HepG2 (cell line): ENCODE data around the gene TCFL5. TPM values are rescaled to one million over a fixed set of nuclear protein-coding genes. Genes with fewer than 3 reads are reported as not detected.

Experiments
- AGO2 ChIP-seq: fragments of 200-400 bp; formaldehyde crosslinking; optimal IDR thresholded peaks from 2 replicates; pipeline ENCODE3; 2017; ENCODE audit warnings: mild to moderate bottlenecking, low read depth, low read length, moderate library complexity
- IKZF4 ChIP-seq: sonication (generic); formaldehyde crosslinking; IDR thresholded peaks from 2 replicates; pipeline ENCODE4 v1.5.1; 2020; ENCODE audit warnings: borderline replicate concordance, mild to moderate bottlenecking, low read depth, missing genetic modification reagents; ENCODE audit errors: not compliant biosample characterization
- JUN ChIP-seq: sonication (generic); formaldehyde crosslinking; IDR thresholded peaks from 2 replicates; pipeline ENCODE4 v1.4.0; 2020; ENCODE audit warnings: mild to moderate bottlenecking, missing genetic modification reagents
- NCOR1 ChIP-seq: fragments of 200-600 bp; sonication (generic); IDR thresholded peaks from 2 replicates; pipeline ENCODE4 v1.7.0; 2017; ENCODE audit warnings: antibody characterized with exemption, low read length, borderline replicate concordance
- NR2F1 ChIP-seq, 2 experiments: fragments of 450-650 bp in 1 of 2; formaldehyde crosslinking in 1 of 2; IDR thresholded peaks; 2 replicates each; pipeline versions ENCODE4 v1.5.0 to v1.6.1; 2016 to 2020; ENCODE audit warnings: mild to moderate bottlenecking in 1 of 2, missing compliant biosample characterization in 1 of 2, missing genetic modification reagents in 1 of 2, moderate library complexity in 1 of 2
- POLR2G ChIP-seq: fragments of 200-400 bp; formaldehyde crosslinking; IDR thresholded peaks from 2 replicates; pipeline ENCODE4 v1.6.1; 2018; ENCODE audit warnings: mild to moderate bottlenecking, low read depth, low read length, moderate library complexity
- RBFOX2 ChIP-seq: fragments of 200-400 bp; formaldehyde crosslinking; IDR thresholded peaks from 2 replicates; pipeline ENCODE4 v1.6.1; 2017; ENCODE audit warnings: low read depth, mild to moderate bottlenecking, low read length
- RFXANK ChIP-seq: IDR thresholded peaks from 2 replicates; pipeline ENCODE4 v1.6.1; 2016
- ZKSCAN1 ChIP-seq: fragments of 150-350 bp; IDR thresholded peaks from 2 replicates; pipeline ENCODE4 v1.6.1; 2014; ENCODE audit warnings: low read length
- ZNF264 ChIP-seq: sonication (generic); formaldehyde crosslinking; IDR thresholded peaks from 2 replicates; pipeline ENCODE4 v1.4.0; 2020; ENCODE audit warnings: missing genetic modification reagents
- ZNF274 ChIP-seq: sonication (generic); formaldehyde crosslinking; IDR thresholded peaks from 2 replicates; pipeline ENCODE4 v1.5.1; 2020; ENCODE audit warnings: mild to moderate bottlenecking, missing genetic modification reagents
- ZNF558 ChIP-seq: sonication (generic); formaldehyde crosslinking; IDR thresholded peaks from 2 replicates; pipeline ENCODE4 v1.9.0; 2022; ENCODE audit warnings: mild to moderate bottlenecking, missing genetic modification reagents, borderline replicate concordance
- ZNF776 ChIP-seq: sonication (generic); formaldehyde crosslinking; IDR thresholded peaks from 2 replicates; pipeline ENCODE4 v1.4.0; 2020; ENCODE audit warnings: mild to moderate bottlenecking, missing genetic modification reagents
- ZNF777 ChIP-seq: sonication (generic); formaldehyde crosslinking; IDR thresholded peaks from 2 replicates; pipeline ENCODE4 v1.4.0; 2020; ENCODE audit warnings: missing genetic modification reagents
- ZNF879 ChIP-seq: sonication (generic); formaldehyde crosslinking; IDR thresholded peaks from 2 replicates; pipeline ENCODE4 v1.8.1; 2023; ENCODE audit warnings: missing genetic modification reagents
- polyA plus RNA-seq, 8 experiments: library from polyadenylated mRNA; depleted of rRNA in 3 of 8; stranded (reverse) in 7 of 8; unstranded in 1 of 8; fragments of >200 nt; fragmentation: Illumina TruSeq in 4 of 8; extraction: Trizol in 4 of 8; gene quantifications; 2 replicates each; pipeline versions ENCODE4 v1.2.1 to v1.2.3, GENCODE V29; 2011 to 2016; ENCODE audit warnings: low read depth in 4 of 8, missing spikeins in 1 of 8, mixed read lengths in 1 of 8; ENCODE audit not compliant: insufficient read depth in 1 of 8
- total RNA-seq, 5 experiments: library from RNA; depleted of rRNA; stranded (reverse); fragments of >200 nt; fragmentation: Illumina TruSeq; extraction: Trizol; gene quantifications; 2 replicates each; pipeline ENCODE4 v1.2.3, GENCODE V29; 2016; ENCODE audit warnings: low read depth in 1 of 5
- TF ChIP-seq, protein P1 (sequence below): sonication (generic); formaldehyde crosslinking; IDR thresholded peaks from 2 replicates; pipeline ENCODE4 v1.5.0; 2020; ENCODE audit warnings: mild to moderate bottlenecking, missing genetic modification reagents, moderate library complexity
- TF ChIP-seq, protein P2 (sequence below): sonication (generic); formaldehyde crosslinking; IDR thresholded peaks from 2 replicates; pipeline ENCODE4 v1.8.0; 2022; ENCODE audit warnings: mild to moderate bottlenecking, missing genetic modification reagents, moderate library complexity

TCFL5 gene
- total and polyA plus RNA-seq, 2 of the 13 experiments (the other 11 are each of a cell fraction or from before 2014, with no cell fraction given): 14.8 to 20.0 TPM

DNA sequence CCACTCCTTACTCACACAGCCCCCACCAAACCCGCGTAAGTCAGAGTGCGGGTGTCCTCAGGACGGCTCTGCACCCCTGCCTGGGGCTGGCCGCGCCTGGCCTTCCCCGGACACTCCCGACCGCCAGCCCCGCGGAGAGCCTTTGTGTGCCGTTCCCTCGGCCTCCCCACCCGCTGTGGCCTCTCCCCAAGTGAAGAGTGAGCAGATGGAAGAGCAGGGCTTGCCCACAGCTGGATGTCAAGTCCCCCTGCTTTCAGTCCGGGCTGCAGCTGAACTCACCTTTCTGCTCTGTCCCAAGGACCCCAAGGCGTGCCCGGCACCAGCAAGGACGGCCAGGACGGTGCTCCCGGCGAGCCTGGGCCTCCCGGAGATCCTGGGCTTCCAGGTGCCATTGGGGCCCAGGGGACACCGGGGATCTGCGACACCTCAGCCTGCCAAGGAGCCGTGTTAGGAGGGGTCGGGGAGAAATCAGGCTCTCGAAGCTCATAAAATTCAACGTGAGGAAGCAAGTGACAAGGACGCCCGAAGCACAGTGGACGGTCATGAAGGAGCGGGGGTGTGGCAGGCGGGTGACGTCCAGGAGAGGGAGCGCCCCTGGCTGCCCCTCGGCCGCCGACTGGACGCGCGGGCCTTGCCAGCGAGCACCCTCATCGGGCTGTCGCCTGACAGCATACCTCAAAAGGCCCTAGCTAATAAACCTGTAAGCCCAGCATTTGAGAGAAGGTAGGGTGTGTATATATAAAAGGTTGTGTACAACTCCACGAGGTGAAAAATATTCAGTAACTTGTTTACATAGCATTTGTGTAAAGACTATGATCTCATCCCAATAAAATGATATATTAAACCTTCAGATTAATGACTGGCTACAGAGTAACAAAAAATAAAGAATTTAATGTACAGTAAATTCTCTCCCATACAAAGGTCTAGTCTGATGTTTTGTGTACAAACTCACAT, 21.1 kb downstream of the TCFL5 start (continued):
- TF ChIP-seq AGO2 (peak; percentile 97), RFXANK (CRISPR knock-in tag) (no peak), ZNF274 (peak; percentile 38; the same call in 1 of the 2 replicates), ZNF879 (CRISPR knock-in tag) (no peak), ZNF776 (CRISPR knock-in tag) (no peak), POLR2G (peak; percentile 29; the same call in 1 of the 2 replicates), ZKSCAN1 (no peak), ZNF777 (CRISPR knock-in tag) (no peak), NR2F1 (CRISPR knock-in tag; IDR thresholded peaks at IDR 0.05) (no peak), JUN (no peak), IKZF4 (CRISPR knock-in tag) (no peak), RBFOX2 (peak; percentile 61), ZNF558 (CRISPR knock-in tag) (no peak), ZNF264 (CRISPR knock-in tag) (no peak), NCOR1 (no peak)
- TF ChIP-seq, protein P1, sequence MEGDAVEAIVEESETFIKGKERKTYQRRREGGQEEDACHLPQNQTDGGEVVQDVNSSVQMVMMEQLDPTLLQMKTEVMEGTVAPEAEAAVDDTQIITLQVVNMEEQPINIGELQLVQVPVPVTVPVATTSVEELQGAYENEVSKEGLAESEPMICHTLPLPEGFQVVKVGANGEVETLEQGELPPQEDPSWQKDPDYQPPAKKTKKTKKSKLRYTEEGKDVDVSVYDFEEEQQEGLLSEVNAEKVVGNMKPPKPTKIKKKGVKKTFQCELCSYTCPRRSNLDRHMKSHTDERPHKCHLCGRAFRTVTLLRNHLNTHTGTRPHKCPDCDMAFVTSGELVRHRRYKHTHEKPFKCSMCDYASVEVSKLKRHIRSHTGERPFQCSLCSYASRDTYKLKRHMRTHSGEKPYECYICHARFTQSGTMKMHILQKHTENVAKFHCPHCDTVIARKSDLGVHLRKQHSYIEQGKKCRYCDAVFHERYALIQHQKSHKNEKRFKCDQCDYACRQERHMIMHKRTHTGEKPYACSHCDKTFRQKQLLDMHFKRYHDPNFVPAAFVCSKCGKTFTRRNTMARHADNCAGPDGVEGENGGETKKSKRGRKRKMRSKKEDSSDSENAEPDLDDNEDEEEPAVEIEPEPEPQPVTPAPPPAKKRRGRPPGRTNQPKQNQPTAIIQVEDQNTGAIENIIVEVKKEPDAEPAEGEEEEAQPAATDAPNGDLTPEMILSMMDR (CRISPR knock-in tag): no peak
- TF ChIP-seq, protein P2, sequence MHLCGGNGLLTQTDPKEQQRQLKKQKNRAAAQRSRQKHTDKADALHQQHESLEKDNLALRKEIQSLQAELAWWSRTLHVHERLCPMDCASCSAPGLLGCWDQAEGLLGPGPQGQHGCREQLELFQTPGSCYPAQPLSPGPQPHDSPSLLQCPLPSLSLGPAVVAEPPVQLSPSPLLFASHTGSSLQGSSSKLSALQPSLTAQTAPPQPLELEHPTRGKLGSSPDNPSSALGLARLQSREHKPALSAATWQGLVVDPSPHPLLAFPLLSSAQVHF (CRISPR knock-in tag): no peak
